Tibial nerve (tissue), 4 donors: Measurements from ENCODE around the gene PNPLA3. TPM values are rescaled to one million over a fixed set of nuclear protein-coding genes. Genes with fewer than 3 reads are reported as not detected.
A peak's percentile ranks its signal among the peaks of the same experiment; 100 is the strongest.

Experiments used
- DNase-seq, 2 donors: peaks; one replicate each; pipeline ENCODE4 v3.0.0-alpha.2; 2019; ENCODE audit warnings: low spot score in 2 of 2
- H3K27ac ChIP-seq, 4 donors: fragments of 200-600 bp; sonication (generic) in 3 of 4; one replicate each; pipeline ENCODE4 v1.5.1; 2017 to 2019; ENCODE audit warnings: mild to moderate bottlenecking in 1 of 4
- H3K27me3 ChIP-seq, 2 donors: fragments of 200-600 bp; sonication (generic) in 1 of 2; one replicate each; pipeline versions ENCODE4 v1.5.1 to v1.6.0; 2017 to 2019
- H3K36me3 ChIP-seq, 3 donors: fragments of 200-600 bp; sonication (generic); one replicate each; pipeline ENCODE4 v1.5.1; 2018 to 2019
- H3K4me1 ChIP-seq, 4 donors: fragments of 200-600 bp; sonication (generic) in 3 of 4; one replicate each; pipeline ENCODE4 v1.5.1; 2017 to 2019
- H3K4me3 ChIP-seq, 4 donors: fragments of 200-600 bp; sonication (generic) in 3 of 4; one replicate each; pipeline ENCODE4 v1.5.1; 2017 to 2019; ENCODE audit warnings: mild to moderate bottlenecking in 1 of 4, moderate library complexity in 1 of 4
- H3K9me3 ChIP-seq, 4 donors: fragments of 200-600 bp; sonication (generic) in 3 of 4; one replicate each; pipeline ENCODE4 v1.5.1; 2017 to 2019
- EP300 ChIP-seq, 2 donors: sonication (generic); formaldehyde crosslinking; IDR thresholded peaks; one replicate each; pipeline ENCODE4 v1.6.1; 2017; ENCODE audit warnings: antibody characterized with exemption in 2 of 2, mild to moderate bottlenecking in 1 of 2
- POLR2A ChIP-seq, 2 donors: fragments of 450-650 bp; IDR thresholded peaks; one replicate each; pipeline ENCODE4 v1.6.1; 2017; ENCODE audit warnings: antibody characterized with exemption in 2 of 2, mild to moderate bottlenecking in 2 of 2, moderate library complexity in 2 of 2
- WGBS, 2 donors: methylation state at CpG; one replicate each; pipeline ENCODE4 v1.1.5; 2018; 5-methylcytosine and 5-hydroxymethylcytosine counted together
- total RNA-seq, 4 donors: library from RNA; depleted of rRNA; stranded (reverse); fragments of >200 nt; gene quantifications; one replicate each; pipeline ENCODE4 v1.1.0, GENCODE V29; 2016
- TF ChIP-seq, protein P1 (sequence below), 5 experiments: fragments of 200-600 bp in 3 of 5; fragments of 450-650 bp in 2 of 5; sonication (generic) in 3 of 5; IDR thresholded peaks; one replicate each; pipeline ENCODE4 v1.5.1; 2016 to 2019; ENCODE audit warnings: antibody characterized with exemption in 5 of 5, mild to moderate bottlenecking in 3 of 5, moderate library complexity in 2 of 5

Gene PNPLA3
- total RNA-seq, 4 donors from 2014 or later, result 0.44 to 9.3 (median 1.1) TPM

GRCh38 chr22:43880541-43880991 is 43.0 kb upstream of the PNPLA3 start:
- no peak overlapping the region for H3K27ac ChIP-seq
- TF ChIP-seq EP300 (IDR thresholded peaks at IDR 0.05), result no peak
- TF ChIP-seq POLR2A (IDR thresholded peaks at IDR 0.05), result no peak
- H3K4me1 ChIP-seq, result no peaks in the 10 kb centered on the region
- WGBS, 2 donors, result 66 to 78% methylated on average over 15 of the region's 15 CpGs
- no peaks in the 10 kb centered on the region for H3K27me3 ChIP-seq
- H3K36me3 ChIP-seq, result no peaks in the 10 kb centered on the region
- no peak overlapping the region for H3K4me3 ChIP-seq
- DNase-seq, result no peak
- H3K9me3 ChIP-seq, result no peaks in the 10 kb centered on the region

- DNase-seq, result no peak
- Histone ChIP-seq H3K4me1 (no peaks in the 10 kb centered on the region), H3K9me3 (no peaks in the 10 kb centered on the region), H3K27me3 (no peaks in the 10 kb centered on the region), H3K27ac (no peak overlapping the region), H3K36me3 (no peaks in the 10 kb centered on the region), H3K4me3 (no peak overlapping the region)
- 77 to 86% methylated on average over 17 to 19 of the region's 19 CpGs for WGBS, 2 donors
- TF ChIP-seq POLR2A (IDR thresholded peaks at IDR 0.05) (no peak), EP300 (IDR thresholded peaks at IDR 0.05) (no peak)
- TF ChIP-seq, protein P1, sequence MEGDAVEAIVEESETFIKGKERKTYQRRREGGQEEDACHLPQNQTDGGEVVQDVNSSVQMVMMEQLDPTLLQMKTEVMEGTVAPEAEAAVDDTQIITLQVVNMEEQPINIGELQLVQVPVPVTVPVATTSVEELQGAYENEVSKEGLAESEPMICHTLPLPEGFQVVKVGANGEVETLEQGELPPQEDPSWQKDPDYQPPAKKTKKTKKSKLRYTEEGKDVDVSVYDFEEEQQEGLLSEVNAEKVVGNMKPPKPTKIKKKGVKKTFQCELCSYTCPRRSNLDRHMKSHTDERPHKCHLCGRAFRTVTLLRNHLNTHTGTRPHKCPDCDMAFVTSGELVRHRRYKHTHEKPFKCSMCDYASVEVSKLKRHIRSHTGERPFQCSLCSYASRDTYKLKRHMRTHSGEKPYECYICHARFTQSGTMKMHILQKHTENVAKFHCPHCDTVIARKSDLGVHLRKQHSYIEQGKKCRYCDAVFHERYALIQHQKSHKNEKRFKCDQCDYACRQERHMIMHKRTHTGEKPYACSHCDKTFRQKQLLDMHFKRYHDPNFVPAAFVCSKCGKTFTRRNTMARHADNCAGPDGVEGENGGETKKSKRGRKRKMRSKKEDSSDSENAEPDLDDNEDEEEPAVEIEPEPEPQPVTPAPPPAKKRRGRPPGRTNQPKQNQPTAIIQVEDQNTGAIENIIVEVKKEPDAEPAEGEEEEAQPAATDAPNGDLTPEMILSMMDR (IDR thresholded peaks at IDR 0.05), result no peak
These were observed 42.2 kb upstream of the PNPLA3 start for GRCh38 chr22:43881091-43882061.

GRCh38 chr22:43882122-43882767 is 41.4 kb upstream of the PNPLA3 start:
- Histone ChIP-seq H3K9me3 (no peaks in the 10 kb centered on the region), H3K27me3 (peaks cover 0 to under 1% of the 10 kb centered on the region in 2 donors), H3K4me3 (no peak overlapping the region), H3K27ac (no peak overlapping the region), H3K36me3 (no peaks in the 10 kb centered on the region), H3K4me1 (no peaks in the 10 kb centered on the region)
- DNase-seq, result no peak
- 82 to 89% methylated on average over 9 of the region's 9 CpGs for WGBS, 2 donors
- TF ChIP-seq EP300 (IDR thresholded peaks at IDR 0.05) (no peak), POLR2A (IDR thresholded peaks at IDR 0.05) (no peak)
- TF ChIP-seq, protein P1 (IDR thresholded peaks at IDR 0.05), result no peak

DNA sequence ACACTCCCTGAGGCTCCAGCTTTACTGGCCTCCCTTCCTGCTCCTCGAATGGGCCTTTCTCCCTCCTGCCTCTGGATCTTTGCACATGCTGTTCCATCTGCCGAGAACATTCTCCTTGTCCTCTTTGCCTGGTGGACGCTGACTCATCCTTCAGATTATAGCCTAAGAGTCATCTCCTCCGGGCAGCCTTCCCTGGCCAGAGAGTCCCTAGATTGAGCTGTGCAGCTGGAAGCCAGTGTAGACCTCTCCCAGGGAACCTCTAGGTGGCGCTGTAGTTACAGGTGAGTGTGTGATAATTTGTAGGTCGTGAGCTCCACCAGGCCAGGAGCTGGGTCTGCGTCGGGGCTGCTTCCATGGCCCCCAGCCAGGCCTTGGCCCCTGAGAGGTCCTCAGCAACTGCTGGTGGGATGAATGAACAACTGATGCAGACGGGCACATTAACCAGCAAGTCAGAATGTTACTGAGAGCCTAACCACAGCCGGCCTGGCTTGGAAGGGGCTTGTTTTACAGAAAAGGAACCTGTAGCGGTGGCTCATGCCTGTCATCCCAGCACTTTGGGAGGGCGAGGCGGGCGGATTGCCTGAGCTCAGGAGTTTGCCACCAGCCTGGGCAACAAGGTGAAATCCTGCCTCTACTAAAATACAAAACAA is 40.5 kb upstream of the PNPLA3 start:
- peak in 1 of 2 donors; percentile 12 for DNase-seq

More for the DNA sequence above, 40.5 kb upstream of the PNPLA3 start:
- no peak for TF ChIP-seq EP300 (IDR thresholded peaks at IDR 0.05)
- TF ChIP-seq, protein P1 (IDR thresholded peaks at IDR 0.05), result peak in 2 of 5 experiments; percentile 18 to 25
- Histone ChIP-seq H3K36me3 (no peaks in the 10 kb centered on the region), H3K4me1 (no peaks in the 10 kb centered on the region), H3K9me3 (no peaks in the 10 kb centered on the region), H3K27me3 (peaks cover 0 to 9% of the 10 kb centered on the region in 2 donors), H3K4me3 (no peak overlapping the region), H3K27ac (no peak overlapping the region)
- 35 to 37% methylated on average over 11 to 12 of the region's 14 CpGs for WGBS, 2 donors
